Endothelial cell of umbilical vein (primary cell): Measurements from ENCODE around the gene PDE4B. TPM values are rescaled to one million over a fixed set of nuclear protein-coding genes. Genes with fewer than 3 reads are reported as not detected.

Source experiments
- BruUV-seq: library from RNA; stranded (reverse); fragments of 400-500 nt; replicated peaks from 2 replicates; lab custom pipeline; 2021; lab: Mats Ljungman, UMichigan
- CTCF ChIA-PET: fragments of 300-600, 350-600 bp; sonication (Branson Sonifier 250); formaldehyde crosslinking; loops from one replicate; lab custom pipeline; 2021; ENCODE audit warnings: antibody characterized with exemption, inconsistent platforms; lab: Charles Lee
- POLR2A ChIA-PET: fragments of 300-600, 350-600 bp; sonication (Branson Sonifier 250); formaldehyde crosslinking; loops from one replicate; lab custom pipeline; 2021; ENCODE audit warnings: antibody characterized with exemption, inconsistent platforms; lab: Charles Lee
- DNase-seq: peaks from one replicate; pipeline ENCODE4 v3.0.0-alpha.2; 2011; ENCODE audit warnings: low read depth, low spot score
- FAIRE-seq: peaks from 2 replicates; lab custom pipeline; 2011; peaks lifted over from hg19 to GRCh38; lab: Jason Lieb, UNC
- H2AFZ ChIP-seq: 2 replicates; pipeline ENCODE4 v1.6.0; 2012; ENCODE audit warnings: low read depth, low read length, control low read depth, inconsistent platforms
- H3K27ac ChIP-seq: 2 replicates; pipeline ENCODE4 v1.5.1; 2011; ENCODE audit warnings: low read depth, mild to moderate bottlenecking, control low read depth, low read length, moderate library complexity; ENCODE audit not compliant: insufficient read depth
- H3K27me3 ChIP-seq, 2 experiments: 2 replicates each; pipeline versions ENCODE4 v1.6.0 to v1.6.1; 2011; ENCODE audit warnings: low read length in 2 of 2, mixed read lengths in 1 of 2; ENCODE audit not compliant: control insufficient read depth in 2 of 2, insufficient read depth in 2 of 2
- H3K36me3 ChIP-seq, 2 experiments: 2 replicates in 1 of 2; 3 replicates in 1 of 2; pipeline ENCODE4 v1.5.1; 2011; ENCODE audit warnings: low read length in 2 of 2, mild to moderate bottlenecking in 1 of 2, moderate library complexity in 1 of 2; ENCODE audit not compliant: control insufficient read depth in 2 of 2, insufficient read depth in 2 of 2; ENCODE audit errors: extremely low read depth in 1 of 2
- H3K4me1 ChIP-seq: 3 replicates; pipeline ENCODE4 v1.5.1; 2011; ENCODE audit warnings: mild to moderate bottlenecking, low read length; ENCODE audit not compliant: control insufficient read depth, insufficient read depth; ENCODE audit errors: extremely low read depth
- H3K4me2 ChIP-seq: 2 replicates; pipeline ENCODE4 v1.6.1; 2011; ENCODE audit warnings: low read length, control low read depth, mixed read lengths; ENCODE audit not compliant: insufficient read depth
- H3K4me3 ChIP-seq, 3 experiments: fragments of 200-600 bp in 1 of 3; sonication (generic), shearing (Covaris generic) in 1 of 3; replicated peaks in 1 of 3; 2 replicates each; pipeline ENCODE4 v1.5.1; 2011 to 2016; ENCODE audit warnings: control low read depth in 3 of 3, low read length in 3 of 3, mild to moderate bottlenecking in 2 of 3, inconsistent platforms in 1 of 3, low read depth in 1 of 3, moderate library complexity in 1 of 3; ENCODE audit not compliant: insufficient read depth in 1 of 3
- H3K79me2 ChIP-seq: 2 replicates; pipeline ENCODE4 v1.6.0; 2012; ENCODE audit warnings: low read length, inconsistent platforms; ENCODE audit not compliant: control insufficient read depth, insufficient read depth
- H3K9ac ChIP-seq: replicated peaks from 2 replicates; pipeline ENCODE3; 2011; ENCODE audit warnings: low read length, control low read depth; ENCODE audit not compliant: insufficient read depth; ENCODE audit errors: extremely low read depth
- H3K9me1 ChIP-seq: replicated peaks from 3 replicates; pipeline ENCODE4 v1.6.0; 2011; ENCODE audit warnings: mild to moderate bottlenecking, low read length; ENCODE audit not compliant: control insufficient read depth, insufficient read depth; ENCODE audit errors: extremely low read depth
- H3K9me3 ChIP-seq: replicated peaks from 2 replicates; pipeline ENCODE4 v1.5.1; 2012; ENCODE audit warnings: low read length, inconsistent platforms; ENCODE audit not compliant: control insufficient read depth, insufficient read depth
- H4K20me1 ChIP-seq: replicated peaks from 2 replicates; pipeline ENCODE3; 2011; ENCODE audit warnings: mild to moderate bottlenecking, low read length; ENCODE audit not compliant: control insufficient read depth, insufficient read depth; ENCODE audit errors: extremely low read depth
- EZH2 ChIP-seq: IDR thresholded peaks from 2 replicates; pipeline ENCODE4 v1.6.1; 2012; ENCODE audit warnings: borderline replicate concordance, low read depth, mild to moderate bottlenecking, moderate library complexity, low read length, inconsistent platforms; ENCODE audit not compliant: severe bottlenecking
- FOS ChIP-seq: IDR thresholded peaks from 2 replicates; pipeline ENCODE4 v1.6.1; 2011; ENCODE audit warnings: mild to moderate bottlenecking, low read length, moderate library complexity, borderline replicate concordance; ENCODE audit not compliant: insufficient read depth
- GATA2 ChIP-seq: IDR thresholded peaks from 2 replicates; pipeline ENCODE4 v1.7.0; 2011; ENCODE audit warnings: low read depth, mild to moderate bottlenecking, moderate library complexity, mixed read lengths, low read length; ENCODE audit not compliant: insufficient read length, insufficient read depth
- JUN ChIP-seq: IDR thresholded peaks from 2 replicates; pipeline ENCODE4 v1.6.1; 2011; ENCODE audit warnings: borderline replicate concordance, low read depth; ENCODE audit not compliant: insufficient read length, insufficient read depth
- MYC ChIP-seq: IDR thresholded peaks from one replicate; pipeline ENCODE4 v1.6.1; 2011; ENCODE audit warnings: mild to moderate bottlenecking, low read depth, low read length
- POLR2A ChIP-seq: IDR thresholded peaks from 2 replicates; pipeline ENCODE4 v1.6.1; 2012; ENCODE audit warnings: low read depth, mild to moderate bottlenecking, control low read depth, low read length
- POLR2AphosphoS5 ChIP-seq: IDR thresholded peaks from 2 replicates; pipeline ENCODE4 v1.6.1; 2012; ENCODE audit warnings: low read depth, mild to moderate bottlenecking, control low read depth, low read length, moderate library complexity; ENCODE audit not compliant: insufficient read depth
- dilution Hi-C: fragments of 300-500 bp; cut with MboI; formaldehyde crosslinking; loops from one replicate; pipeline ENCODE4 v1.15.0; 2019; ENCODE audit warnings: low sequenced_read_pairs; ENCODE audit not compliant: extremely low pct_ligation_motif_present
- intact Hi-C: fragments of 100-400 bp; cut with micrococcal nuclease; formaldehyde crosslinking; loops from one replicate; pipeline ENCODE4 v1.10.0; 2022
- polyA plus RNA-seq, 4 experiments: library from polyadenylated mRNA; depleted of rRNA in 3 of 4; stranded (reverse) in 3 of 4; unstranded in 1 of 4; fragments of >200 nt; gene quantifications; 2 replicates each; pipeline versions ENCODE4 v1.2.1 to v1.2.3, GENCODE V29; 2011 to 2012; ENCODE audit warnings: missing spikeins in 1 of 4
- total RNA-seq: library from RNA; stranded (reverse); gene quantifications from 2 replicates; pipeline ENCODE4 v1.2.3, GENCODE V29; 2021
- TF ChIP-seq, protein P1 (sequence below), 2 donors: IDR thresholded peaks; 1 replicate in 1 of 2; 2 replicates in 1 of 2; pipeline ENCODE4 v1.5.1; 2011; ENCODE audit warnings: low read length in 2 of 2, mild to moderate bottlenecking in 2 of 2, moderate library complexity in 2 of 2, control low read depth in 1 of 2, inconsistent platforms in 1 of 2, low read depth in 1 of 2; ENCODE audit not compliant: insufficient read depth in 1 of 2; ENCODE audit errors: extremely low read depth in 1 of 2
- TF ChIP-seq, protein P2 (sequence below): IDR thresholded peaks from 2 replicates; pipeline ENCODE4 v1.6.1; 2011; ENCODE audit not compliant: insufficient read depth, insufficient read length

PDE4B gene
- total and polyA plus RNA-seq, 2 donors (not counting 3 experiments of a cell fraction or from before 2014, with no cell fraction given) = 63.5 to 69.8 TPM

DNA sequence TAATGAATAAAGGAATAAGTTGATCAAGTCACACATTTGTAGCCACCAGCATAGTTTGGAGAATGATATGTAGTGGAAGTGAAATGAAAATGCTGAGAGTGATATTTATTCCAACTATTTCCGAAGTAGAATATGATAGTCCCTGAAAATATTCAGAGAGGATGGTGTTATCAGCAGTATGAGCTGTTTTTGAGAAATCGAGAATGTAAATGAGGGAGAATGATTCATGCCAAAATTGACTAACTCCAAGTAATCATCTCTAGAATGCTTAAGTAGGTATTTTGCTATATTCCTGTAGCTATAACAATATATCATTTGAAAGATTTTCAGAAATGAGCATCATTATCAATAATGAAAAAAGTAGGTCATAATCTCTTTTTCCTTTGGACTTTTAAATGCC, 178.9 kb downstream of the PDE4B start:
- no peak overlapping the region for H3K4me3 ChIP-seq
- H2AFZ ChIP-seq = no peak overlapping the region
- CTCF ChIA-PET = no interaction called here
- POLR2A ChIA-PET = no interaction called here
- no peaks in the 10 kb centered on the region for H3K9me3 ChIP-seq
- no peaks in the 10 kb centered on the region for H3K4me1 ChIP-seq
- H4K20me1 ChIP-seq = no peaks in the 10 kb centered on the region
- no peaks in the 10 kb centered on the region for H3K36me3 ChIP-seq
- no peaks in the 10 kb centered on the region for H3K9me1 ChIP-seq
- DNase-seq (no peak), FAIRE-seq (peak; percentile 59)
- H3K79me2 ChIP-seq = no peaks in the 10 kb centered on the region
- no peaks in the 10 kb centered on the region for H3K27me3 ChIP-seq
- no peak overlapping the region for H3K4me2 ChIP-seq
- no TSS peak for BruUV-seq
- dilution Hi-C loops (no loop called here), intact Hi-C loops (no loop called here)
- no peak overlapping the region for H3K9ac ChIP-seq
- no peak overlapping the region for H3K27ac ChIP-seq
- TF ChIP-seq FOS (no peak), EZH2 (no peak), JUN (no peak), MYC (no peak), POLR2AphosphoS5 (no peak), POLR2A (no peak), GATA2 (no peak)
- TF ChIP-seq, protein P1, sequence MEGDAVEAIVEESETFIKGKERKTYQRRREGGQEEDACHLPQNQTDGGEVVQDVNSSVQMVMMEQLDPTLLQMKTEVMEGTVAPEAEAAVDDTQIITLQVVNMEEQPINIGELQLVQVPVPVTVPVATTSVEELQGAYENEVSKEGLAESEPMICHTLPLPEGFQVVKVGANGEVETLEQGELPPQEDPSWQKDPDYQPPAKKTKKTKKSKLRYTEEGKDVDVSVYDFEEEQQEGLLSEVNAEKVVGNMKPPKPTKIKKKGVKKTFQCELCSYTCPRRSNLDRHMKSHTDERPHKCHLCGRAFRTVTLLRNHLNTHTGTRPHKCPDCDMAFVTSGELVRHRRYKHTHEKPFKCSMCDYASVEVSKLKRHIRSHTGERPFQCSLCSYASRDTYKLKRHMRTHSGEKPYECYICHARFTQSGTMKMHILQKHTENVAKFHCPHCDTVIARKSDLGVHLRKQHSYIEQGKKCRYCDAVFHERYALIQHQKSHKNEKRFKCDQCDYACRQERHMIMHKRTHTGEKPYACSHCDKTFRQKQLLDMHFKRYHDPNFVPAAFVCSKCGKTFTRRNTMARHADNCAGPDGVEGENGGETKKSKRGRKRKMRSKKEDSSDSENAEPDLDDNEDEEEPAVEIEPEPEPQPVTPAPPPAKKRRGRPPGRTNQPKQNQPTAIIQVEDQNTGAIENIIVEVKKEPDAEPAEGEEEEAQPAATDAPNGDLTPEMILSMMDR (IDR thresholded peaks at IDR 0.05; ENCODE audit: extremely low read depth in 1 of 2, insufficient read depth in 1 of 2, low read depth in 1 of 2, low read length in 2 of 2) = no peak
- TF ChIP-seq, protein P2, sequence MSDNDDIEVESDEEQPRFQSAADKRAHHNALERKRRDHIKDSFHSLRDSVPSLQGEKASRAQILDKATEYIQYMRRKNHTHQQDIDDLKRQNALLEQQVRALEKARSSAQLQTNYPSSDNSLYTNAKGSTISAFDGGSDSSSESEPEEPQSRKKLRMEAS = no peak
